ENCODE data around the gene KBTBD4. TPM values are rescaled to one million over a fixed set of nuclear protein-coding genes. Genes with fewer than 3 reads are reported as not detected.

The KBTBD4 gene
- total RNA-seq, 1 donor from 2014 or later: 11.1 TPM

DNA sequence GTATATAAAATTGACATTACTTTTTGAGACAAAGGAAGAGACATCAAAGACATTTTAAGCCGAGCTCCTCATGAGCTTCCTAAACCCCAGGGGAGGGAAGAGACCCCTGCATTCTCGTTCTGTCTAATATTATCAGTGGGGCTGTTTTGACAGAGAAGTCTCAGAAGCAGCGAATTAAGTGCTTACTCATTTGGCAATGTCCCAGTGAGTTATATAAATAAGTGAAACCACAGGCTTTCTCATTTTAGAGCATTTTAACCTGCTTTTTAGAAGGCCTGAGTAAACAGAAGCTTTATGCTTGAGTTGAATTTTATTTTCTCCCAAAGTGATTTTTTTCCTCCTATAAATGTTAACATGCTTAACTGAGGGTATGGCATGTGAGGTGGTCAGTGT lies 38.6 kb upstream of the KBTBD4 start:
- no peak overlapping the region for H3K4me3 Mint-ChIP-seq (ENCODE audit: unreplicated experiment)
- H3K36me3 Mint-ChIP-seq (ENCODE audit: unreplicated experiment): no peaks in the 10 kb centered on the region

GRCh38 chr11:47616726-47617416 lies 38.1 kb upstream of the KBTBD4 start:
- TF ChIP-seq CTCF (IDR thresholded peaks at IDR 0.05; ENCODE audit: partially characterized antibody, unreplicated experiment): peak; percentile 33
- no peaks in the 10 kb centered on the region for H3K27me3 Mint-ChIP-seq (ENCODE audit: unreplicated experiment)
- no peaks in the 10 kb centered on the region for H3K4me1 Mint-ChIP-seq (ENCODE audit: low read depth, unreplicated experiment)
- H3K36me3 Mint-ChIP-seq (ENCODE audit: unreplicated experiment): no peaks in the 10 kb centered on the region
- H3K9me3 Mint-ChIP-seq (ENCODE audit: unreplicated experiment): peaks cover 2% of the 10 kb centered on the region
- H3K4me3 Mint-ChIP-seq (ENCODE audit: unreplicated experiment): no peak overlapping the region
- H3K27ac Mint-ChIP-seq (ENCODE audit: unreplicated experiment): no peak overlapping the region
- DNase-seq: peak; percentile 56

More for the DNA sequence above, 38.6 kb upstream of the KBTBD4 start:
- no peaks in the 10 kb centered on the region for H3K27me3 Mint-ChIP-seq (ENCODE audit: unreplicated experiment)
- H3K9me3 Mint-ChIP-seq (ENCODE audit: unreplicated experiment): peaks cover 2% of the 10 kb centered on the region
- H3K4me1 Mint-ChIP-seq (ENCODE audit: low read depth, unreplicated experiment): no peaks in the 10 kb centered on the region
- TF ChIP-seq CTCF (IDR thresholded peaks at IDR 0.05; ENCODE audit: partially characterized antibody, unreplicated experiment): no peak
- H3K27ac Mint-ChIP-seq (ENCODE audit: unreplicated experiment): no peak overlapping the region
- no peak for DNase-seq

- Mint-ChIP-seq H3K27ac (ENCODE audit: unreplicated experiment) (no peak overlapping the region), H3K9me3 (ENCODE audit: unreplicated experiment) (peaks cover 2% of the 10 kb centered on the region)
Observed at GRCh38 chr11:47615249-47615648, 36.5 kb upstream of the KBTBD4 start.

DNA sequence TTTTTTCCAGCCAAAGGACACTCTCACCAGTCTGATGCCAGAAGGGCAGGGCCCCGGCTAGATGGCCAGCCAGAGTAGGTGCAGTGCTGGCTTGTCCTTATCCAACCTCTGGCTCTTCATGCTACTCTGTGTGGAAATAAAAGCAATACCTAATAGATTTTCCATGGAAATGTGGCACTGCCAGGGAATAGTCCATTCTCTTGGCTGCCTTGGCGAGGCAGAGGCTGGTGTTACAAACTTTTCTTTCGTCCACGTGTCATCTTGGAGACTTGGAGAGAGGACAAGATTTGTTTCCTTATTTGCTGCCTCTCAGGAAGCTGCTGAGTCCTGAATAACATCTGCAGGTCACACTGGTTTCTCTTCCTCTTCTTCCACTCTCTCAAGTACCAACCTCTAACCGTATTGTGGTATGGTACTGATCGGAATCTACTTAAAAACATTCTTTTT lies 32.6 kb upstream of the KBTBD4 start:
- Mint-ChIP-seq H3K4me3 (ENCODE audit: unreplicated experiment) (no peak overlapping the region), H3K27ac (ENCODE audit: unreplicated experiment) (no peak overlapping the region), H3K36me3 (ENCODE audit: unreplicated experiment) (peaks cover 8% of the 10 kb centered on the region), H3K4me1 (ENCODE audit: low read depth, unreplicated experiment) (peaks cover 15% of the 10 kb centered on the region), H3K9me3 (ENCODE audit: unreplicated experiment) (peaks cover 4% of the 10 kb centered on the region), H3K27me3 (ENCODE audit: unreplicated experiment) (peaks cover 2% of the 10 kb centered on the region)
- DNase-seq: no peak
- no peak for TF ChIP-seq CTCF (IDR thresholded peaks at IDR 0.05; ENCODE audit: partially characterized antibody, unreplicated experiment)

More at GRCh38 chr11:47615249-47615648, 36.5 kb upstream of the KBTBD4 start:
- H3K4me3 Mint-ChIP-seq (ENCODE audit: unreplicated experiment): no peak overlapping the region
- no peak for DNase-seq
- peaks cover 4% of the 10 kb centered on the region for H3K36me3 Mint-ChIP-seq (ENCODE audit: unreplicated experiment)
- H3K4me1 Mint-ChIP-seq (ENCODE audit: low read depth, unreplicated experiment): no peaks in the 10 kb centered on the region
- H3K27me3 Mint-ChIP-seq (ENCODE audit: unreplicated experiment): no peaks in the 10 kb centered on the region
- TF ChIP-seq CTCF (IDR thresholded peaks at IDR 0.05; ENCODE audit: partially characterized antibody, unreplicated experiment): no peak

DNA sequence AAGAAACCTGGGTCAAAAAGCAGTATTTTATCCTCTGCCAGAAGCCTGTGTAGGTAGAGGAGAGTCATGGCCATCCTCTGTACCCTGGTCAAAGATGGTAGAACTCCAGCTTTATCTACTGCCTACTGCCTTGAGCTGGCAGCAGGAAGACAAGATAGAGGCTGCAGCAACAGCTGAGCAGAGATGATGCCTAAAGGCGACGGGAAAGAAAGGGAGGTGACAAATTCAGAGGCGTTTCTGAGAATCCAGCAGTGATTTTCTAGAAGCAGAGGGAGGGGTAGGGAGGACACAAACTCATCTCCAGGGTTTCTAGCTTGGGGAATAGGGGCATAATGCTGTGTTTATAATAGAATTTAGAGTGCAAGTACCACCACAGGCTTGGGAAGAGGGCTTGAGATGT lies 30.9 kb upstream of the KBTBD4 start:
- H3K4me3 Mint-ChIP-seq (ENCODE audit: unreplicated experiment): no peak overlapping the region
- H3K27ac Mint-ChIP-seq (ENCODE audit: unreplicated experiment): no peak overlapping the region
- peaks cover 2% of the 10 kb centered on the region for H3K9me3 Mint-ChIP-seq (ENCODE audit: unreplicated experiment)
- no peak for DNase-seq
- no peak for TF ChIP-seq CTCF (IDR thresholded peaks at IDR 0.05; ENCODE audit: partially characterized antibody, unreplicated experiment)
- peaks cover 2% of the 10 kb centered on the region for H3K27me3 Mint-ChIP-seq (ENCODE audit: unreplicated experiment)
- H3K4me1 Mint-ChIP-seq (ENCODE audit: low read depth, unreplicated experiment): peaks cover 20% of the 10 kb centered on the region
- peaks cover 8% of the 10 kb centered on the region for H3K36me3 Mint-ChIP-seq (ENCODE audit: unreplicated experiment)
